Choroid plexus epithelial cell (primary cell): ENCODE results near the gene HORMAD1.
A peak's percentile ranks its signal among the peaks of the same experiment; 100 is the strongest.
"Not testable (repeated sequence)": the region's sequence is repeated elsewhere in the genome, so short reads cannot be mapped to it uniquely, and the experiment has no call there.

Experiments used
- DNase-seq: peaks from one replicate; pipeline ENCODE4 v3.0.0-alpha.2; 2010; ENCODE audit warnings: low read depth
- H3K4me3 ChIP-seq: 2 replicates; pipeline ENCODE4 v1.5.1; 2011; ENCODE audit warnings: low read depth, mild to moderate bottlenecking, control low read depth, low read length, moderate library complexity
- TF ChIP-seq, protein P1 (sequence below): conservative IDR thresholded peaks from 2 replicates; pipeline ENCODE4 v1.5.1; 2011; ENCODE audit warnings: low read depth, mild to moderate bottlenecking, control low read depth, inconsistent platforms, low read length, moderate library complexity

The HORMAD1 gene

GRCh38 chr1:150660584-150660983 is 60.1 kb downstream of the HORMAD1 start:
- no peak for DNase-seq
- TF ChIP-seq, protein P1, sequence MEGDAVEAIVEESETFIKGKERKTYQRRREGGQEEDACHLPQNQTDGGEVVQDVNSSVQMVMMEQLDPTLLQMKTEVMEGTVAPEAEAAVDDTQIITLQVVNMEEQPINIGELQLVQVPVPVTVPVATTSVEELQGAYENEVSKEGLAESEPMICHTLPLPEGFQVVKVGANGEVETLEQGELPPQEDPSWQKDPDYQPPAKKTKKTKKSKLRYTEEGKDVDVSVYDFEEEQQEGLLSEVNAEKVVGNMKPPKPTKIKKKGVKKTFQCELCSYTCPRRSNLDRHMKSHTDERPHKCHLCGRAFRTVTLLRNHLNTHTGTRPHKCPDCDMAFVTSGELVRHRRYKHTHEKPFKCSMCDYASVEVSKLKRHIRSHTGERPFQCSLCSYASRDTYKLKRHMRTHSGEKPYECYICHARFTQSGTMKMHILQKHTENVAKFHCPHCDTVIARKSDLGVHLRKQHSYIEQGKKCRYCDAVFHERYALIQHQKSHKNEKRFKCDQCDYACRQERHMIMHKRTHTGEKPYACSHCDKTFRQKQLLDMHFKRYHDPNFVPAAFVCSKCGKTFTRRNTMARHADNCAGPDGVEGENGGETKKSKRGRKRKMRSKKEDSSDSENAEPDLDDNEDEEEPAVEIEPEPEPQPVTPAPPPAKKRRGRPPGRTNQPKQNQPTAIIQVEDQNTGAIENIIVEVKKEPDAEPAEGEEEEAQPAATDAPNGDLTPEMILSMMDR, result no peak
- no peak overlapping the region for H3K4me3 ChIP-seq

DNA sequence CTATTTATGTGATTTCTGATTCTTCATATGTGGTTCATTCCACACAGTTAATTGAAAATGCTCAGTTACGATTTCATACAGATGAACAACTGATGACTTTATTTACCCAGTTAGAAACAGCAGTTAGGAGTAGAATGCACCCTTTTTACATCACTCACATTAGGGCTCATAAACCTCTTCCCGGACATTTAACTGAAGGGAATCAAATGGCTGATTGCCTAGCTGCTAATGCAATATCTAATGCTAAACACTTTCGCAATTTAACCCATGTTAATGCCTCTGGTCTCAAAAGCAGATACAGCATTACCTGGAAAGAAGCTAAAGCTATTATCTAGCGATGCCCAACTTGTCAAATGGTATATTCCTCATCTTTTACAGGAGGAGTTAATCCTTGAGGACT is 63.6 kb downstream of the HORMAD1 start:
- H3K4me3 ChIP-seq, DNase-seq: not testable (repeated sequence)

DNA sequence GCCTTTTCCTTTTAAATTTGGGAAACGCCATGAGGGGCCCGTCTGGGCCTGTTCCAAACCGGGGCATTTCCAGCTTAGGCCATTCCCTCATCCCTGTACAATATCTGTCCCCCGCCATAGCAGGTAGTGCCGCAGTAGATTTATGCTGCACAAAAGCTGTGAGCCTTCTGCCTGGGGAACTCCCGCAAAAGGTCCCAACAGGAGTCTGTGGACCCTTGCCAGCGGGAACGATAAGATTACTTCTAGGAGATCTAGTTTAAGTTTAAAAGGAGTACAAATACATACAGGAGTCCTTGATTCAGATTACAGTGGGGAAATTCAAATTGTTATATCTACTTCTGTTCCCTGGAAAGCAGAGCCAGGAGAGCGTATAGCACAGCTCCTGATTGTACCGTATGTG is 66.1 kb downstream of the HORMAD1 start:
- DNase-seq, H3K4me3 ChIP-seq: not testable (repeated sequence)

DNA sequence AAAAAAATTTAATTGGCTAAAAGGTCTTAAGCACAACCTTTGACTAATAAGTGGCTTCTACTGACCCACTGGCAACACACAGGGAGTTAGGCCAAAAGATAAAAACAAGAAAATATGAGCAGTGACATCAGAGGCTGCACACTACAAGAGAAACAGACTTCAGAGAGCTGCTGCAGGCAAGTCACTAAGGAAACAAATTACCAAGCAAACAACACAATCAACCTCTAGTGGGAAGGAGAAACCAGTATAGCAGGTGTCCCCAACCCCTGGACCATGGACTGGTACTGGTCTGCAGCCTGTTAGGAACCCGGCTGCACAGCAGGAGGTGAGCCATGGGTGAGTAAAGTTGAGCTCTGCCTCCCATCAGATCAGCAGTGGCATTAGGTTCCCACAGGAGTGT is 70.5 kb downstream of the HORMAD1 start:
- H3K4me3 ChIP-seq, result no peak overlapping the region
- peak; percentile 45 for DNase-seq
- TF ChIP-seq, protein P1, result no peak

GRCh38 chr1:150649441-150650075 is 71.1 kb downstream of the HORMAD1 start:
- H3K4me3 ChIP-seq, result no peak overlapping the region
- TF ChIP-seq, protein P1, result no peak
- DNase-seq, result no peak
